HEK293 (cell line): ENCODE data around the gene CIRBP.
A peak's percentile ranks its signal among the peaks of the same experiment; 100 is the strongest.

Source experiments
- BCL11A ChIP-seq: fragments of 450-650 bp; formaldehyde crosslinking; IDR thresholded peaks from 2 replicates; pipeline ENCODE4 v1.5.1; 2016; ENCODE audit warnings: low read depth, missing biosample characterization, missing genetic modification characterization
- BCL11B ChIP-seq: fragments of 450-650 bp; formaldehyde crosslinking; IDR thresholded peaks from 2 replicates; pipeline ENCODE4 v1.5.1; 2016; ENCODE audit warnings: low read depth, missing biosample characterization, missing genetic modification characterization
- GLI2 ChIP-seq: fragments of 450-650 bp; formaldehyde crosslinking; IDR thresholded peaks from 2 replicates; pipeline ENCODE4; 2017; ENCODE audit warnings: missing biosample characterization, missing genetic modification characterization, low read depth, borderline replicate concordance
- GLIS2 ChIP-seq: fragments of 450-650 bp; formaldehyde crosslinking; IDR thresholded peaks from 2 replicates; pipeline ENCODE4 v1.5.1; 2016; ENCODE audit warnings: missing biosample characterization, missing genetic modification characterization
- OVOL3 ChIP-seq: fragments of 450-650 bp; formaldehyde crosslinking; IDR thresholded peaks from 2 replicates; pipeline ENCODE4 v1.5.1; 2016; ENCODE audit warnings: missing biosample characterization, missing genetic modification characterization
- PRDM1 ChIP-seq: fragments of 450-650 bp; formaldehyde crosslinking; IDR thresholded peaks from 2 replicates; pipeline ENCODE4; 2016; ENCODE audit warnings: missing biosample characterization, missing genetic modification characterization
- SALL2 ChIP-seq: fragments of 450-650 bp; formaldehyde crosslinking; IDR thresholded peaks from 2 replicates; pipeline ENCODE4 v1.5.0; 2017; ENCODE audit warnings: missing biosample characterization, mild to moderate bottlenecking, missing genetic modification characterization, borderline replicate concordance
- YY1 ChIP-seq: fragments of 450-650 bp; formaldehyde crosslinking; IDR thresholded peaks from 2 replicates; pipeline ENCODE4 v1.5.1; 2018; ENCODE audit warnings: missing biosample characterization, missing genetic modification characterization
- ZBTB8A ChIP-seq: fragments of 450-650 bp; formaldehyde crosslinking; IDR thresholded peaks from 2 replicates; pipeline ENCODE4 v1.5.1; 2016; ENCODE audit warnings: missing biosample characterization, missing genetic modification characterization
- ZNF146 ChIP-seq: fragments of 450-650 bp; formaldehyde crosslinking; IDR thresholded peaks from 2 replicates; pipeline ENCODE4 v1.5.1; 2016; ENCODE audit warnings: missing biosample characterization, missing genetic modification characterization
- ZNF169 ChIP-seq: fragments of 450-650 bp; formaldehyde crosslinking; IDR thresholded peaks from 2 replicates; pipeline ENCODE4 v1.5.1; 2016; ENCODE audit warnings: missing biosample characterization, missing genetic modification characterization
- ZNF391 ChIP-seq: fragments of 450-650 bp; formaldehyde crosslinking; IDR thresholded peaks from 2 replicates; pipeline ENCODE4 v1.5.1; 2016; ENCODE audit warnings: low read depth, missing biosample characterization, missing genetic modification characterization, borderline replicate concordance
- ZNF423 ChIP-seq: fragments of 450-650 bp; formaldehyde crosslinking; IDR thresholded peaks from 2 replicates; pipeline ENCODE4 v1.5.1; 2016; ENCODE audit warnings: missing biosample characterization, missing genetic modification characterization
- ZNF549 ChIP-seq: fragments of 450-650 bp; IDR thresholded peaks from 2 replicates; pipeline ENCODE4 v1.5.1; 2018; ENCODE audit warnings: missing biosample characterization, missing genetic modification characterization, mild to moderate bottlenecking, inconsistent platforms, moderate library complexity
- ZNF600 ChIP-seq: fragments of 450-650 bp; formaldehyde crosslinking; IDR thresholded peaks from 2 replicates; pipeline ENCODE4 v1.5.1; 2016; ENCODE audit warnings: missing biosample characterization, missing genetic modification characterization
- ZNF623 ChIP-seq: fragments of 450-650 bp; formaldehyde crosslinking; IDR thresholded peaks from 2 replicates; pipeline ENCODE4 v1.5.1; 2016; ENCODE audit warnings: missing biosample characterization, missing genetic modification characterization
- ZSCAN30 ChIP-seq: fragments of 450-650 bp; IDR thresholded peaks from 2 replicates; pipeline ENCODE4 v1.5.1; 2018; ENCODE audit warnings: missing biosample characterization, mild to moderate bottlenecking, missing genetic modification characterization, moderate library complexity
- TF ChIP-seq, protein P1 (sequence below): fragments of 450-650 bp; formaldehyde crosslinking; IDR thresholded peaks from 2 replicates; pipeline ENCODE4 v1.5.1; 2016; ENCODE audit warnings: missing biosample characterization, missing genetic modification characterization, low read depth
- TF ChIP-seq, protein P2 (sequence below): fragments of 450-650 bp; formaldehyde crosslinking; optimal IDR thresholded peaks from 2 replicates; pipeline ENCODE3; 2016; ENCODE audit warnings: missing biosample characterization, mild to moderate bottlenecking, missing genetic modification characterization
- TF ChIP-seq, protein P3 (sequence below): fragments of 450-650 bp; formaldehyde crosslinking; IDR thresholded peaks from 2 replicates; pipeline ENCODE4 v1.5.1; 2016; ENCODE audit warnings: missing biosample characterization, missing genetic modification characterization, borderline replicate concordance
- TF ChIP-seq, protein P4 (sequence below): fragments of 450-650 bp; formaldehyde crosslinking; IDR thresholded peaks from 2 replicates; pipeline ENCODE4 v1.5.1; 2016; ENCODE audit warnings: missing biosample characterization, missing genetic modification characterization
- TF ChIP-seq, protein P5 (sequence below): fragments of 450-650 bp; IDR thresholded peaks from 2 replicates; pipeline ENCODE4 v1.5.1; 2018; ENCODE audit warnings: missing biosample characterization, mild to moderate bottlenecking, missing genetic modification characterization
- TF ChIP-seq, protein P6 (sequence below): sonication (generic); formaldehyde crosslinking; IDR thresholded peaks from 2 replicates; pipeline ENCODE4 v1.8.1; 2022; ENCODE audit warnings: mild to moderate bottlenecking, moderate library complexity, missing genetic modification reagents
- TF ChIP-seq, protein P7 (sequence below): fragments of 450-650 bp; formaldehyde crosslinking; IDR thresholded peaks from 2 replicates; pipeline ENCODE4 v1.5.1; 2016; ENCODE audit warnings: missing biosample characterization, missing genetic modification characterization

The CIRBP gene

DNA sequence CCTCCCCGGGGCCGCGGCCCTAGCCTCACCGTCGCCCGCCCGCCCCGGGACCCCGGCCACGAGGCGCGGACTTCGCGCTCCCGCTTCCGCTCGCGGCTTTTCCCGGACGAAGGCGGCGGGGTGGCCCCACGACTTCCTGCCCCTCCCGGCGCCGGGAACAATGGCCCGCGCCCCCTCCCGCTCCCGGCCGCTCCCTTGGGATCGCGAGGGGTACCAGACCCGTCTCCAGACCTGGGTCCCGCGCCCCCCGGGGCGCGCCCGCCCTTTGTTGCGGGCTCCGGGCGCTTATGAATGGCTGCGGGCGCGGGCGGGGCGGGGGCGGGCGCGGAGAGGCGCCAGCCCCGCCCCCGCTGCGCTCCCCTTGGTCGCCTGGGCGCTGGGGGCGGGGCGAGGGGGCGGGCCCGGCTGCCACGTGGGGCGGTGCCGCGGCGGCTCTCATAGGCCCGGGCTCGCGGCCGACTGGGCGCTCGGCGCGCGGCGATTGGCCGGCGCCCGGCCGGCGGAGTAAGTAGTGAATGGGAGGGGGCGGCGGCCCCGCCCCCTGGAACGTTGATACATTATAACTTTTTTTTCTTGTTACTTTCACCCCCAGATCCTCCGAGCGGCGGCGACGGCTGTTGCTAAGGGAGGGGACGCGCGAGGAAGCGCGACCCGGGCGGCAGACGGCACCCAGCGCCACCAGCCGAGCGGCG, 19.7 kb upstream of the CIRBP start (continued):
- TF ChIP-seq GLI2 (no peak), ZNF391 (tag by site-specific recombination) (0 out of 2 replicates have a peak, but pooled peaks have one; percentile 63), YY1 (tag by site-specific recombination) (no peak), PRDM1 (tag by site-specific recombination) (peak; percentile 85), ZNF623 (tag by site-specific recombination) (no peak), BCL11B (tag by site-specific recombination) (0 out of 2 replicates have a peak, but pooled peaks have one; percentile 32), ZNF600 (tag by site-specific recombination) (no peak), ZNF169 (tag by site-specific recombination) (no peak), SALL2 (no peak), GLIS2 (peak; percentile 15), ZNF423 (tag by site-specific recombination) (peak; percentile 91), ZNF549 (tag by site-specific recombination) (no peak), ZBTB8A (peak; percentile 82), OVOL3 (tag by site-specific recombination) (no peak), ZSCAN30 (tag by site-specific recombination) (peak; percentile 87), ZNF146 (tag by site-specific recombination) (no peak), BCL11A (peak; percentile 60; the same call in 1 of the 2 replicates)
- TF ChIP-seq, protein P1, sequence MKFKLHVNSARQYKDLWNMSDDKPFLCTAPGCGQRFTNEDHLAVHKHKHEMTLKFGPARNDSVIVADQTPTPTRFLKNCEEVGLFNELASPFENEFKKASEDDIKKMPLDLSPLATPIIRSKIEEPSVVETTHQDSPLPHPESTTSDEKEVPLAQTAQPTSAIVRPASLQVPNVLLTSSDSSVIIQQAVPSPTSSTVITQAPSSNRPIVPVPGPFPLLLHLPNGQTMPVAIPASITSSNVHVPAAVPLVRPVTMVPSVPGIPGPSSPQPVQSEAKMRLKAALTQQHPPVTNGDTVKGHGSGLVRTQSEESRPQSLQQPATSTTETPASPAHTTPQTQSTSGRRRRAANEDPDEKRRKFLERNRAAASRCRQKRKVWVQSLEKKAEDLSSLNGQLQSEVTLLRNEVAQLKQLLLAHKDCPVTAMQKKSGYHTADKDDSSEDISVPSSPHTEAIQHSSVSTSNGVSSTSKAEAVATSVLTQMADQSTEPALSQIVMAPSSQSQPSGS: no peak
- TF ChIP-seq, protein P2, sequence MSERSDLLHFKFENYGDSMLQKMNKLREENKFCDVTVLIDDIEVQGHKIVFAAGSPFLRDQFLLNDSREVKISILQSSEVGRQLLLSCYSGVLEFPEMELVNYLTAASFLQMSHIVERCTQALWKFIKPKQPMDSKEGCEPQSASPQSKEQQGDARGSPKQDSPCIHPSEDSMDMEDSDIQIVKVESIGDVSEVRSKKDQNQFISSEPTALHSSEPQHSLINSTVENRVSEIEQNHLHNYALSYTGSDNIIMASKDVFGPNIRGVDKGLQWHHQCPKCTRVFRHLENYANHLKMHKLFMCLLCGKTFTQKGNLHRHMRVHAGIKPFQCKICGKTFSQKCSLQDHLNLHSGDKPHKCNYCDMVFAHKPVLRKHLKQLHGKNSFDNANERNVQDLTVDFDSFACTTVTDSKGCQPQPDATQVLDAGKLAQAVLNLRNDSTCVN: no peak
- TF ChIP-seq, protein P3, sequence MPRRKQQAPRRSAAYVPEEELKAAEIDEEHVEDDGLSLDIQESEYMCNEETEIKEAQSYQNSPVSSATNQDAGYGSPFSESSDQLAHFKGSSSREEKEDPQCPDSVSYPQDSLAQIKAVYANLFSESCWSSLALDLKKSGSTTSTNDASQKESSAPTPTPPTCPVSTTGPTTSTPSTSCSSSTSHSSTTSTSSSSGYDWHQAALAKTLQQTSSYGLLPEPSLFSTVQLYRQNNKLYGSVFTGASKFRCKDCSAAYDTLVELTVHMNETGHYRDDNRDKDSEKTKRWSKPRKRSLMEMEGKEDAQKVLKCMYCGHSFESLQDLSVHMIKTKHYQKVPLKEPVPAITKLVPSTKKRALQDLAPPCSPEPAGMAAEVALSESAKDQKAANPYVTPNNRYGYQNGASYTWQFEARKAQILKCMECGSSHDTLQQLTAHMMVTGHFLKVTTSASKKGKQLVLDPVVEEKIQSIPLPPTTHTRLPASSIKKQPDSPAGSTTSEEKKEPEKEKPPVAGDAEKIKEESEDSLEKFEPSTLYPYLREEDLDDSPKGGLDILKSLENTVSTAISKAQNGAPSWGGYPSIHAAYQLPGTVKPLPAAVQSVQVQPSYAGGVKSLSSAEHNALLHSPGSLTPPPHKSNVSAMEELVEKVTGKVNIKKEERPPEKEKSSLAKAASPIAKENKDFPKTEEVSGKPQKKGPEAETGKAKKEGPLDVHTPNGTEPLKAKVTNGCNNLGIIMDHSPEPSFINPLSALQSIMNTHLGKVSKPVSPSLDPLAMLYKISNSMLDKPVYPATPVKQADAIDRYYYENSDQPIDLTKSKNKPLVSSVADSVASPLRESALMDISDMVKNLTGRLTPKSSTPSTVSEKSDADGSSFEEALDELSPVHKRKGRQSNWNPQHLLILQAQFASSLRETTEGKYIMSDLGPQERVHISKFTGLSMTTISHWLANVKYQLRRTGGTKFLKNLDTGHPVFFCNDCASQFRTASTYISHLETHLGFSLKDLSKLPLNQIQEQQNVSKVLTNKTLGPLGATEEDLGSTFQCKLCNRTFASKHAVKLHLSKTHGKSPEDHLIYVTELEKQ (tag by site-specific recombination): no peak
- TF ChIP-seq, protein P4, sequence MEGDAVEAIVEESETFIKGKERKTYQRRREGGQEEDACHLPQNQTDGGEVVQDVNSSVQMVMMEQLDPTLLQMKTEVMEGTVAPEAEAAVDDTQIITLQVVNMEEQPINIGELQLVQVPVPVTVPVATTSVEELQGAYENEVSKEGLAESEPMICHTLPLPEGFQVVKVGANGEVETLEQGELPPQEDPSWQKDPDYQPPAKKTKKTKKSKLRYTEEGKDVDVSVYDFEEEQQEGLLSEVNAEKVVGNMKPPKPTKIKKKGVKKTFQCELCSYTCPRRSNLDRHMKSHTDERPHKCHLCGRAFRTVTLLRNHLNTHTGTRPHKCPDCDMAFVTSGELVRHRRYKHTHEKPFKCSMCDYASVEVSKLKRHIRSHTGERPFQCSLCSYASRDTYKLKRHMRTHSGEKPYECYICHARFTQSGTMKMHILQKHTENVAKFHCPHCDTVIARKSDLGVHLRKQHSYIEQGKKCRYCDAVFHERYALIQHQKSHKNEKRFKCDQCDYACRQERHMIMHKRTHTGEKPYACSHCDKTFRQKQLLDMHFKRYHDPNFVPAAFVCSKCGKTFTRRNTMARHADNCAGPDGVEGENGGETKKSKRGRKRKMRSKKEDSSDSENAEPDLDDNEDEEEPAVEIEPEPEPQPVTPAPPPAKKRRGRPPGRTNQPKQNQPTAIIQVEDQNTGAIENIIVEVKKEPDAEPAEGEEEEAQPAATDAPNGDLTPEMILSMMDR (tag by site-specific recombination): peak; percentile 19; the same call in 1 of the 2 replicates
- TF ChIP-seq, protein P5, sequence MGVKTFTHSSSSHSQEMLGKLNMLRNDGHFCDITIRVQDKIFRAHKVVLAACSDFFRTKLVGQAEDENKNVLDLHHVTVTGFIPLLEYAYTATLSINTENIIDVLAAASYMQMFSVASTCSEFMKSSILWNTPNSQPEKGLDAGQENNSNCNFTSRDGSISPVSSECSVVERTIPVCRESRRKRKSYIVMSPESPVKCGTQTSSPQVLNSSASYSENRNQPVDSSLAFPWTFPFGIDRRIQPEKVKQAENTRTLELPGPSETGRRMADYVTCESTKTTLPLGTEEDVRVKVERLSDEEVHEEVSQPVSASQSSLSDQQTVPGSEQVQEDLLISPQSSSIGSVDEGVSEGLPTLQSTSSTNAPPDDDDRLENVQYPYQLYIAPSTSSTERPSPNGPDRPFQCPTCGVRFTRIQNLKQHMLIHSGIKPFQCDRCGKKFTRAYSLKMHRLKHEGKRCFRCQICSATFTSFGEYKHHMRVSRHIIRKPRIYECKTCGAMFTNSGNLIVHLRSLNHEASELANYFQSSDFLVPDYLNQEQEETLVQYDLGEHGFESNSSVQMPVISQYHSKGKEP (tag by site-specific recombination): 0 out of 2 replicates have a peak, but pooled peaks have one; percentile 10
- TF ChIP-seq, protein P6, sequence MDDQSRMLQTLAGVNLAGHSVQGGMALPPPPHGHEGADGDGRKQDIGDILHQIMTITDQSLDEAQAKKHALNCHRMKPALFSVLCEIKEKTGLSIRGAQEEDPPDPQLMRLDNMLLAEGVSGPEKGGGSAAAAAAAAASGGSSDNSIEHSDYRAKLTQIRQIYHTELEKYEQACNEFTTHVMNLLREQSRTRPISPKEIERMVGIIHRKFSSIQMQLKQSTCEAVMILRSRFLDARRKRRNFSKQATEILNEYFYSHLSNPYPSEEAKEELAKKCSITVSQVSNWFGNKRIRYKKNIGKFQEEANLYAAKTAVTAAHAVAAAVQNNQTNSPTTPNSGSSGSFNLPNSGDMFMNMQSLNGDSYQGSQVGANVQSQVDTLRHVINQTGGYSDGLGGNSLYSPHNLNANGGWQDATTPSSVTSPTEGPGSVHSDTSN (CRISPR knock-in tag): no peak
- TF ChIP-seq, protein P7, sequence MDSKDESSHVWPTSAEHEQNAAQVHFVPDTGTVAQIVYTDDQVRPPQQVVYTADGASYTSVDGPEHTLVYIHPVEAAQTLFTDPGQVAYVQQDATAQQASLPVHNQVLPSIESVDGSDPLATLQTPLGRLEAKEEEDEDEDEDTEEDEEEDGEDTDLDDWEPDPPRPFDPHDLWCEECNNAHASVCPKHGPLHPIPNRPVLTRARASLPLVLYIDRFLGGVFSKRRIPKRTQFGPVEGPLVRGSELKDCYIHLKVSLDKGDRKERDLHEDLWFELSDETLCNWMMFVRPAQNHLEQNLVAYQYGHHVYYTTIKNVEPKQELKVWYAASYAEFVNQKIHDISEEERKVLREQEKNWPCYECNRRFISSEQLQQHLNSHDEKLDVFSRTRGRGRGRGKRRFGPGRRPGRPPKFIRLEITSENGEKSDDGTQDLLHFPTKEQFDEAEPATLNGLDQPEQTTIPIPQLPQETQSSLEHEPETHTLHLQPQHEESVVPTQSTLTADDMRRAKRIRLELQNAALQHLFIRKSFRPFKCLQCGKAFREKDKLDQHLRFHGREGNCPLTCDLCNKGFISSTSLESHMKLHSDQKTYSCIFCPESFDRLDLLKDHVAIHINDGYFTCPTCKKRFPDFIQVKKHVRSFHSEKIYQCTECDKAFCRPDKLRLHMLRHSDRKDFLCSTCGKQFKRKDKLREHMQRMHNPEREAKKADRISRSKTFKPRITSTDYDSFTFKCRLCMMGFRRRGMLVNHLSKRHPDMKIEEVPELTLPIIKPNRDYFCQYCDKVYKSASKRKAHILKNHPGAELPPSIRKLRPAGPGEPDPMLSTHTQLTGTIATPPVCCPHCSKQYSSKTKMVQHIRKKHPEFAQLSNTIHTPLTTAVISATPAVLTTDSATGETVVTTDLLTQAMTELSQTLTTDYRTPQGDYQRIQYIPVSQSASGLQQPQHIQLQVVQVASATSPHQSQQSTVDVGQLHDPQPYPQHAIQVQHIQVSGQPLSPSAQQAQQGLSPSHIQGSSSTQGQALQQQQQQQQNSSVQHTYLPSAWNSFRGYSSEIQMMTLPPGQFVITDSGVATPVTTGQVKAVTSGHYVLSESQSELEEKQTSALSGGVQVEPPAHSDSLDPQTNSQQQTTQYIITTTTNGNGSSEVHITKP (tag by site-specific recombination): no peak
